Karpas-422 (cell line): Measurements from ENCODE around the gene CACNA2D3. TPM values are rescaled to one million over a fixed set of nuclear protein-coding genes. Genes with fewer than 3 reads are reported as not detected.

Experiments used
- DNase-seq: peaks from one replicate; pipeline ENCODE4 v3.0.0-alpha.2; 2015
- H2AFZ ChIP-seq: fragments of 200-600 bp; sonication (generic); 2 replicates; pipeline ENCODE4 v1.6.1; 2014; ENCODE audit warnings: antibody characterized with exemption, low read length, mixed read lengths
- H3K27ac ChIP-seq: fragments of 200-600 bp; sonication (generic); 2 replicates; pipeline ENCODE4 v1.5.1; 2014; ENCODE audit warnings: mild to moderate bottlenecking, low read length, moderate library complexity
- H3K27me3 ChIP-seq: fragments of 200-600 bp; sonication (generic); 2 replicates; pipeline ENCODE4 v1.6.1; 2014; ENCODE audit warnings: low read length, mixed read lengths
- H3K36me3 ChIP-seq: fragments of 200-600 bp; sonication (generic); 2 replicates; pipeline ENCODE4 v1.6.1; 2014; ENCODE audit warnings: low read length, mixed read lengths; ENCODE audit not compliant: insufficient read depth
- H3K4me1 ChIP-seq: fragments of 200-600 bp; sonication (generic); 2 replicates; pipeline ENCODE4 v1.6.1; 2014; ENCODE audit warnings: mild to moderate bottlenecking, low read length, mixed read lengths
- H3K4me2 ChIP-seq: fragments of 200-600 bp; sonication (generic); 2 replicates; pipeline ENCODE4 v1.6.1; 2014; ENCODE audit warnings: low read length, low read depth, mild to moderate bottlenecking; ENCODE audit not compliant: poor library complexity, severe bottlenecking
- H3K4me3 ChIP-seq: fragments of 200-600 bp; sonication (generic); 2 replicates; pipeline ENCODE4 v1.5.1; 2014; ENCODE audit warnings: mild to moderate bottlenecking, antibody characterized with exemption, low read length, mixed read lengths
- H3K79me2 ChIP-seq: fragments of 200-600 bp; sonication (generic); 2 replicates; pipeline ENCODE4 v1.6.1; 2014; ENCODE audit warnings: mild to moderate bottlenecking, low read length, mixed read lengths
- H3K9ac ChIP-seq: fragments of 200-600 bp; sonication (generic); 2 replicates; pipeline ENCODE4 v1.6.0; 2014; ENCODE audit warnings: low read length
- H3K9me2 ChIP-seq: fragments of 200-600 bp; sonication (generic), shearing (Covaris generic); replicated peaks from 2 replicates; pipeline ENCODE4 v1.6.0; 2014; ENCODE audit warnings: mild to moderate bottlenecking, low read length, moderate library complexity; ENCODE audit not compliant: insufficient read depth
- H3K9me3 ChIP-seq: fragments of 300-700, 200-600 bp; sonication (generic); 2 replicates; pipeline ENCODE4 v1.6.1; 2014; ENCODE audit warnings: low read length, mixed read lengths
- H4K20me1 ChIP-seq: fragments of 200-600 bp; sonication (generic); 2 replicates; pipeline ENCODE4 v1.6.1; 2014; ENCODE audit warnings: mild to moderate bottlenecking, antibody characterized with exemption, low read length, low read depth; ENCODE audit not compliant: insufficient read depth
- total RNA-seq: library from RNA; depleted of rRNA; stranded (reverse); fragments of >200 nt; shearing (Covaris generic); gene quantifications from 2 replicates; pipeline ENCODE4 v1.2.3, GENCODE V29; 2014; ENCODE audit warnings: low replicate concordance

CACNA2D3 gene
- total RNA-seq, 1 experiment from 2014 or later = not detected

GRCh38 chr3:55044486-55044885, 922.1 kb downstream of the CACNA2D3 start:
- no peaks in the 10 kb centered on the region for H3K4me1 ChIP-seq
- no peaks in the 10 kb centered on the region for H4K20me1 ChIP-seq
- H3K9me3 ChIP-seq = no peaks in the 10 kb centered on the region
- DNase-seq = no peak
- no peak overlapping the region for H3K9ac ChIP-seq
- no peaks in the 10 kb centered on the region for H3K9me2 ChIP-seq
- H2AFZ ChIP-seq = no peak overlapping the region
- H3K4me3 ChIP-seq = no peak overlapping the region
- H3K27ac ChIP-seq = no peak overlapping the region
- H3K79me2 ChIP-seq = no peaks in the 10 kb centered on the region
- H3K4me2 ChIP-seq = no peak overlapping the region
- no peaks in the 10 kb centered on the region for H3K36me3 ChIP-seq
- no peaks in the 10 kb centered on the region for H3K27me3 ChIP-seq

- Histone ChIP-seq H3K4me3 (no peak overlapping the region), H3K9me2 (no peaks in the 10 kb centered on the region), H2AFZ (no peak overlapping the region), H3K9ac (no peak overlapping the region), H3K9me3 (no peaks in the 10 kb centered on the region), H3K36me3 (no peaks in the 10 kb centered on the region), H3K4me1 (no peaks in the 10 kb centered on the region), H3K4me2 (no peak overlapping the region), H3K79me2 (no peaks in the 10 kb centered on the region), H4K20me1 (no peaks in the 10 kb centered on the region), H3K27ac (no peak overlapping the region), H3K27me3 (no peaks in the 10 kb centered on the region)
- DNase-seq = no peak
Measured at GRCh38 chr3:55059027-55059629, 936.8 kb downstream of the CACNA2D3 start.

- H3K79me2 ChIP-seq = no peaks in the 10 kb centered on the region
- H3K9me3 ChIP-seq = no peaks in the 10 kb centered on the region
- H3K4me1 ChIP-seq = no peaks in the 10 kb centered on the region
- H3K9ac ChIP-seq = no peak overlapping the region
- no peaks in the 10 kb centered on the region for H3K27me3 ChIP-seq
- H3K36me3 ChIP-seq = no peaks in the 10 kb centered on the region
- H3K9me2 ChIP-seq = no peaks in the 10 kb centered on the region
- DNase-seq = no peak
- H3K27ac ChIP-seq = no peak overlapping the region
- no peak overlapping the region for H3K4me2 ChIP-seq
- H4K20me1 ChIP-seq = no peaks in the 10 kb centered on the region
- no peak overlapping the region for H3K4me3 ChIP-seq
- no peak overlapping the region for H2AFZ ChIP-seq
Measured at GRCh38 chr3:55060896-55061719, 938.8 kb downstream of the CACNA2D3 start.

- no peaks in the 10 kb centered on the region for H3K9me2 ChIP-seq
- no peak for DNase-seq
- no peak overlapping the region for H2AFZ ChIP-seq
- H3K4me3 ChIP-seq = no peak overlapping the region
- H3K27ac ChIP-seq = no peak overlapping the region
- no peaks in the 10 kb centered on the region for H4K20me1 ChIP-seq
- no peaks in the 10 kb centered on the region for H3K36me3 ChIP-seq
- no peaks in the 10 kb centered on the region for H3K79me2 ChIP-seq
- no peak overlapping the region for H3K9ac ChIP-seq
- no peaks in the 10 kb centered on the region for H3K4me1 ChIP-seq
- no peaks in the 10 kb centered on the region for H3K27me3 ChIP-seq
- H3K9me3 ChIP-seq = no peaks in the 10 kb centered on the region
- H3K4me2 ChIP-seq = no peak overlapping the region
Measured at GRCh38 chr3:55061720-55062034, 939.3 kb downstream of the CACNA2D3 start.

- no peak overlapping the region for H2AFZ ChIP-seq
Measured at GRCh38 chr3:55064164-55064563, 941.8 kb downstream of the CACNA2D3 start.

GRCh38 chr3:55065331-55065730, 943.0 kb downstream of the CACNA2D3 start:
- Histone ChIP-seq H4K20me1 (no peaks in the 10 kb centered on the region), H3K27me3 (no peaks in the 10 kb centered on the region), H3K9me2 (no peaks in the 10 kb centered on the region), H2AFZ (no peak overlapping the region), H3K36me3 (no peaks in the 10 kb centered on the region), H3K4me2 (no peak overlapping the region), H3K9me3 (no peaks in the 10 kb centered on the region), H3K79me2 (no peaks in the 10 kb centered on the region), H3K9ac (no peak overlapping the region), H3K4me3 (no peak overlapping the region), H3K4me1 (no peaks in the 10 kb centered on the region), H3K27ac (no peak overlapping the region)
- DNase-seq = no peak

More at GRCh38 chr3:55064164-55064563, 941.8 kb downstream of the CACNA2D3 start:
- H3K9me2 ChIP-seq = no peaks in the 10 kb centered on the region
- no peaks in the 10 kb centered on the region for H3K36me3 ChIP-seq
- no peaks in the 10 kb centered on the region for H3K4me1 ChIP-seq
- H3K79me2 ChIP-seq = no peaks in the 10 kb centered on the region
- H3K9me3 ChIP-seq = no peaks in the 10 kb centered on the region
- H3K27ac ChIP-seq = no peak overlapping the region
- no peak overlapping the region for H3K4me2 ChIP-seq
- no peaks in the 10 kb centered on the region for H3K27me3 ChIP-seq
- H4K20me1 ChIP-seq = no peaks in the 10 kb centered on the region
- H3K9ac ChIP-seq = no peak overlapping the region
- H3K4me3 ChIP-seq = no peak overlapping the region
- no peak for DNase-seq

GRCh38 chr3:55066551-55067047, 944.2 kb downstream of the CACNA2D3 start:
- Histone ChIP-seq H3K9ac (no peak overlapping the region), H3K4me3 (no peak overlapping the region), H3K4me1 (no peaks in the 10 kb centered on the region), H3K9me2 (no peaks in the 10 kb centered on the region), H3K27ac (no peak overlapping the region), H3K9me3 (no peaks in the 10 kb centered on the region), H3K79me2 (no peaks in the 10 kb centered on the region), H4K20me1 (no peaks in the 10 kb centered on the region), H2AFZ (no peak overlapping the region), H3K36me3 (no peaks in the 10 kb centered on the region), H3K4me2 (no peak overlapping the region), H3K27me3 (no peaks in the 10 kb centered on the region)
- DNase-seq = no peak

- Histone ChIP-seq H3K4me2 (no peak overlapping the region), H3K27me3 (no peaks in the 10 kb centered on the region), H4K20me1 (no peaks in the 10 kb centered on the region), H3K4me3 (no peak overlapping the region), H3K9me2 (no peaks in the 10 kb centered on the region), H3K36me3 (no peaks in the 10 kb centered on the region), H3K9ac (no peak overlapping the region), H3K79me2 (no peaks in the 10 kb centered on the region), H3K9me3 (no peaks in the 10 kb centered on the region), H3K27ac (no peak overlapping the region), H3K4me1 (no peaks in the 10 kb centered on the region), H2AFZ (no peak overlapping the region)
- DNase-seq = no peak
Measured at GRCh38 chr3:55069950-55070349, 947.6 kb downstream of the CACNA2D3 start.
